GM10248 (cell line): ENCODE measurements around the gene DYDC2.
"Not testable (repeated sequence)": the region's sequence is repeated elsewhere in the genome, so short reads cannot be mapped to it uniquely, and the experiment has no call there.

Source experiments
- CTCF ChIA-PET: fragments of 300-600 bp; sonication (Branson Sonifier 250); formaldehyde crosslinking; extraction: SDS; loops from one replicate; lab custom pipeline; 2021; ENCODE audit warnings: antibody characterized with exemption; lab: Yijun Ruan, JAX
- POLR2A ChIA-PET: fragments of 350-650 bp; sonication (Branson Sonifier 250); formaldehyde crosslinking; extraction: SDS; loops from one replicate; lab custom pipeline; 2020; ENCODE audit warnings: antibody characterized with exemption; lab: Yijun Ruan, JAX
- DNase-seq: peaks from one replicate; pipeline ENCODE4 v3.0.0; 2012; ENCODE audit errors: extremely low spot score
- CTCF ChIP-seq: IDR thresholded peaks from 2 replicates; pipeline ENCODE4 v1.5.1; 2012; ENCODE audit warnings: mild to moderate bottlenecking, low read depth; ENCODE audit errors: extremely low read depth, missing control alignments, control extremely low read depth

DYDC2 gene

GRCh38 chr10:80356989-80357850 lies 639 bp downstream of the DYDC2 start:
- TF ChIP-seq CTCF: no peak
- ChIA-PET POLR2A (no interaction called here), CTCF (no interaction called here)
- DNase-seq: no peak

DNA sequence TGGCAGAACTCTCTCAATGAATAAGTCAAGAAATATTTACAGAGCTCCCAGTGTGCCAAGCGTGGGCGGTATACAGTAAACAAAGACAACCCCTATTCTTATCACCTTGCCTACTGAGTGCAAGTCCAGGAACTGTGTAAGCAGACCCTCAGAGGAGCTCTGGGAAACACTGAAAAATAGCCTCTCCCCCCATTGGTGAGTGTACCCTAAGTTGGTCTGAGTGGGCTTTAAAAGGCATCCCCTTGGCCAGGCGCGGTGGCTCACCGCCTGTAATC lies 1.2 kb downstream of the DYDC2 start:
- POLR2A ChIA-PET: no interaction called here
- DNase-seq: no peak
- CTCF ChIA-PET: no interaction called here
- TF ChIP-seq CTCF: no peak

DNA sequence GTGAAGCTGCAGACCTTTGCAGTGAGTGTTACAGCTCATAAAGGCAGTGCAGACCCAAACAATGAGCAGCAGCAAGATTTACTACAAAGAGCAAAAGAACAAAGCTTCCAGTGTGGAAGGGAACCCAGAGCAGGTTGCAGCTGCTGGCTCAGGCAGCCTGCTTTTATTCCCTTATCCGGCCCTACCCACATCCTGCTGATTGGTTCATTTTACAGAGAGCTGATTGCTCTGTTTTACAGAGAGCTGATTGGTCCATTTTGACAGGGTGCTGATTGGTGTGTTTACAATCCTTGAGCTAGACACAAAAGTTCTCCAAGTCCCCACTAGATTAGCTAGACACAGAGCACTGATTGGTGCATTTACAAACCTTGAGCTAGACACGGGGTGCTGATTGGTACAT lies 2.3 kb downstream of the DYDC2 start:
- POLR2A ChIA-PET, DNase-seq: not testable (repeated sequence)
- CTCF ChIA-PET: interaction anchor here (0.7 kb wide), 1 partner anchor 8 kb away, joined by 3 read pairs; no protein-coding TSS in a partner anchor

- POLR2A ChIA-PET: no interaction called here
- no peak for DNase-seq
- TF ChIP-seq CTCF: no peak
- CTCF ChIA-PET: no interaction called here
Observed at GRCh38 chr10:80359644-80360043, 3.1 kb downstream of the DYDC2 start.

GRCh38 chr10:80365510-80365909 lies 8.9 kb downstream of the DYDC2 start:
- POLR2A ChIA-PET: no interaction called here

DNA sequence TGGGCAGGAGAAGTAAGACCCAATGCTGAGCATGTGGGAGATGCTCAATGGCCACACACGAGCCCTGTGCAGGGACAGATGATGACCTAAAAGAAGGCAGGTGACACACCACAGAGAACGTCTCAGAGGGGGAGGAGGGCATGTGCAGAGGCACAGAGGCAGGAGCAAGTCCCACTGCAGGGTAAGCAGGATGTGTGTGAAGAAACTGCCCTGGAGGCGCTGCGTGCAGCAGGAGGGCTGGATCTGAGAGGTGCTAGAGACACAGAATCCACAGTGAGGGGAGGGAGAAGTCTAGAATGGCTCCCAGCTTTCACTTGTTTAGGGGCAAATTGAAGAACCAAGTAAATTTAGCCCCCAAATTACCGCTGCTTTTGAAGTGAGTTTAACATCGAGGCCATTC lies 14.9 kb downstream of the DYDC2 start:
- no peak for DNase-seq
- no peak for TF ChIP-seq CTCF
- CTCF ChIA-PET: interaction anchor here (0.9 kb wide), 1 partner anchor 16 kb away, joined by 3 read pairs; no protein-coding TSS in a partner anchor
- POLR2A ChIA-PET: no interaction called here

More at GRCh38 chr10:80365510-80365909, 8.9 kb downstream of the DYDC2 start:
- CTCF ChIA-PET: no interaction called here
- DNase-seq: no peak
- TF ChIP-seq CTCF: no peak

- ChIA-PET CTCF (interaction anchor here (1.5 kb wide), 1 partner anchor 133 kb away, joined by 5 read pairs; no protein-coding TSS in a partner anchor), POLR2A (no interaction called here)
- no peak for TF ChIP-seq CTCF
- no peak for DNase-seq
Observed at GRCh38 chr10:80372675-80373074, 16.1 kb downstream of the DYDC2 start.
